HG02981 (cell line): ENCODE data around the gene RILP.

Source experiments
- ATAC-seq: cut with Tn5 transposase; IDR thresholded peaks from one replicate; pipeline ENCODE4 v1.9.1; 2021; ENCODE audit warnings: mild to moderate bottlenecking, moderate library complexity; ENCODE audit not compliant: unreplicated experiment

The RILP gene

GRCh38 chr17:1629504-1630310 lies 20.0 kb downstream of the RILP start:
- no peak for ATAC-seq

- ATAC-seq, result peak; percentile 49
Observed at GRCh38 chr17:1628856-1629503, 20.7 kb downstream of the RILP start.

- ATAC-seq, result peak; percentile 46
Observed at GRCh38 chr17:1627982-1628855, 21.4 kb downstream of the RILP start, which contains the start of gene SLC43A2. Gene SLC43A2, minus strand, starts transcription at chr17:1628834. Its CDS starts 960 bp downstream, at chr17:1627874.

DNA sequence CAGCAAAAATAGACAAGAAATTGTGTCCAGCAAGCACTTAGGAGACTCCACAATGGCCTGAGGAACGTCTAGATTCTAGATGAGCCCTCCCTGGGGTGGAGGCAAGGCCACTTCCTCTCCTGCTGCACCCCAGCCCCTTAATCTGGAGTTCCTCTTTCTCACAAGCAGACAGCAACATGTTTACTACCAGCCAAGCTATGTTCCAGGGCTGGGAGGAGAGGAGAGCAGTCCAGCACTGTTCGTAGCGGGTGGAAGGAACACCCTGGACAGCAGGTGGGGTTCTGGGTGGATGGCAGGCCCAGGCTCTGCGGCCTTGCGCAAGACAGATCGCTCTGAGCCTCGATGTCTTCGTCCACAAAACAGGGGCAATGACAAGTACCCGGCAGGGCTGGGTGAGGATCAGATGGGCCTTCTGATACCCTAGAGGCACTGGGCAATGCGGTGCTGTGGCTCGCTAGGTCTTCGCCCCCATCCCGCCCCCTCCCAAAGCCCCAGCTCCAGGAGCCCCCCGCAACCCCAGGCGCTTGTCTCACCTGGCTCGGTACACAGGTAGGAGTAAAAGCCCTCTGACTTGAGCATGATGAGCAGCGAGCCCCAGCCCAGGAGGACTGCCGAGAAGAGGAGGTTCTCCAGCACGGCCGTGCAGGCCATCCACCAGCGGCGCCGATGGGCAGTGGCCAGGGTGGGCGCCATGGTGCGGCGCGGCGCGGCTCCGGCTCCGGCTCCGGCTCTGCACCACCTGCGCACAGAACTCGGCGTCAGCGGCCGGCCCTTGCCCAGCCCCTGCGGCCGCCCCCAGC lies 22.3 kb downstream of the RILP start:
- no peak for ATAC-seq

DNA sequence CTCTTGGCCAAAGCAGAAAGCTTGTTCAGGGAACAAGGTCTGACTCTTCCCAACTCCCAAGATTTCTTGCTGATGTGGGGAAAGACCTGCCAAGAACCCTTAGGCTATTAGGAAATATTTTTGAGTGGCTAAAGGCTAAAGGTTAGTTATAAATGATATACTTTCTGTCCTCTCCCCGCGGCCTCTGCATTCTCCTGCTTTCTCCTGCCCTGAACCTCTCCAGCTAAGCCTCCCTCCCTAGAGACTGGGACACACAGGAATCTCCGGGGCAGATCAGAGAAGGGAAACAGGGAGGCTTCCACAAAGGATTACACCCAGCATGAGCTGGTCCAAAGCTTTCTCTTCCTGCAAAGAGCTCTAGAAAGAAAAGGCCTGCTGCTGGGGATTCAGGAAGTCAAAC lies 23.3 kb downstream of the RILP start:
- ATAC-seq, result no peak

- ATAC-seq, result no peak
Observed at GRCh38 chr17:1625581-1625980, 24.1 kb downstream of the RILP start.

DNA sequence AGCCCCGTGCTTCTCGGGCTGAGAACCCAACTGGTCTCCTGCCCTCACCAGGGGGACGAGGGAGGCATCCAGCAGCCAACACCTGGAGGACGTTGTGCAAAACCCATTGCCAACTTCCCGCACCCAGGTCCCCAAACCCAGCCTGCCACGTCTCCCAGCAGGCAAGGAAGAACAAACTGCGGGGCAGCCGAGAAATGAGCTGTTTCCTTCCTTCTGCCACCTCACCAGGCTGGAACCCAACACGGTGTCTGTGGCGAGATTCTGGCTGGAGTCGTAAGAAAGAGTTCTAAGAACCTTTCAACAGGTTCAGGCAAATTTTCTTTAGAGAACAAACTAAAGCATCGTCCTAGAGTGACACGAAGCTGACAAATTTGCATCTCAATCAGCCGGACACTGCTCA lies 24.6 kb downstream of the RILP start:
- no peak for ATAC-seq

GRCh38 chr17:1624650-1625049 lies 25.0 kb downstream of the RILP start:
- no peak for ATAC-seq

- ATAC-seq, result no peak
Observed at GRCh38 chr17:1623057-1623630, 26.5 kb downstream of the RILP start.

- no peak for ATAC-seq
Observed at GRCh38 chr17:1621273-1621954, 28.3 kb downstream of the RILP start.

- no peak for ATAC-seq
Observed at GRCh38 chr17:1620486-1620885, 29.2 kb downstream of the RILP start.

- ATAC-seq, result no peak
Observed at GRCh38 chr17:1617620-1618174, 32.0 kb downstream of the RILP start.

DNA sequence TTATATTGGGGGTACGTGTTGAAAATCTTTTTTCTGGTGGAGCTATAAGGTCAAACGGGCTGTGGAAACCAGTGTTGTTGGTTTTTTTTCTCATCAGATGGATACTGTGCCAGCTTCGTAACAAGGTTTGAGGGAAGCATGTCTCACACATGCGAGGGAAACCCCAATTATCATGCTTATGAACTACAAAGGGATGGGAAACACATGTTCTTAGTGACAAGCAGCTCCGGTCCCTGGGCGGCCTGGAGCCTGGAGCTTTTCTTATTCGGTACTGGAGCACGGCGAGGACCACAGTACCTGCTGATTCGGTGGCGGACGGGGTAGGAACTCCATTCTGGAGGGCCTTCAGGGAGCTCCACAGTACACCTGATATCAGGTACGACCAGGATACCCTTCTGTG lies 33.6 kb downstream of the RILP start:
- no peak for ATAC-seq

DNA sequence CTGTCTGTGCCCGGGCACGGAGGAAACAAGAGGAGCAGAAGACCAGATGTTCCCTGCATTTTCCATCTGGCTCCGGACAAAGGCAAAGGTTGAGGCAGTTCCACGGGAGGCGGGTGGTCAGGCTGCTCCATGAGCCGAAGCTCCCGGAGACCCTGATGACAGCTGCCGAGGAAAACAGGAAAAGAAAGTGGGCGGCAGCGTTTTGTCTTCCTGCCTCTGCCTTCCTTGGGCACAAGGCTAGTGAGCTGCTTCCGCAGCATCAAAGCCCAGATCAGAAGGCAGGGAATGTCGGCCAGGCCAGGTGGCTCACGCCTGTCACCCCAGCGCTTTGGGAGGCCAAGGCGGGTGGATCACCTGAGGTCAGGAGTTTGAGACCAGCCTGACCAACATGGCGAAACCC lies 37.3 kb downstream of the RILP start:
- no peak for ATAC-seq

DNA sequence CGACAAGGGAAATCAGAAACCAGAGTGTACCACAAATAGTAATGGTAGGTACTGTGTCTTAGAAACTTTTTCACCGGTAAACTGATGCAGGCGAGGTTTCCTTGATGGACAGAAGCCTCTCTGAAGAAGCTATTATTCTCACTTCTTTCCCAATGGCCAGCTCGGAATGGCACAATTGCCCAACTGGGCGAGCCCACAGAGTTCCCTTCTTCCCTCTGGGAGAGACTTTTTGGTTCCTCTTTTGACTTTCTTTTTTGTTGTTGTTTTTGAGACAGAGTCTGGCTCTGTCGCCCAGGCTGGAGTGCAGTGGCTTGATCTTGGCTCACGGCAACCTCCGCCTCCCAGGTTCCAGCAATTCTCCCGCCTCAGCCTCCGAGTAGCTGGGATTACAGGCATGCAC lies 38.0 kb downstream of the RILP start:
- no peak for ATAC-seq

- no peak for ATAC-seq
Observed at GRCh38 chr17:1608676-1609075, 41.0 kb downstream of the RILP start.

- no peak for ATAC-seq
Observed at GRCh38 chr17:1607971-1608320, 41.7 kb downstream of the RILP start.

- ATAC-seq, result no peak
Observed at GRCh38 chr17:1606352-1606985, 43.2 kb downstream of the RILP start.
